Lower leg skin (tissue), 4 donors: Measurements from ENCODE around the gene PRG2. TPM values are rescaled to one million over a fixed set of nuclear protein-coding genes. Genes with fewer than 3 reads are reported as not detected.
A peak's percentile ranks its signal among the peaks of the same experiment; 100 is the strongest.

Experiments
- DNase-seq, 2 donors: peaks; one replicate each; pipeline ENCODE4 v3.0.0-alpha.2; 2019; ENCODE audit warnings: low spot score in 2 of 2
- H3K4me3 ChIP-seq: fragments of 200-600 bp; sonication (generic); 2 replicates; pipeline ENCODE4 v1.5.1; 2017; ENCODE audit warnings: mild to moderate bottlenecking, low read depth; ENCODE audit not compliant: poor library complexity, severe bottlenecking
- POLR2A ChIP-seq, 2 donors: fragments of 450-650 bp; IDR thresholded peaks; one replicate each; pipeline ENCODE4 v1.6.1; 2016 to 2017; ENCODE audit warnings: antibody characterized with exemption in 2 of 2, mild to moderate bottlenecking in 1 of 2, moderate library complexity in 1 of 2
- WGBS, 2 donors: methylation state at CpG; one replicate each; pipeline ENCODE4 v1.1.5; 2018; 5-methylcytosine and 5-hydroxymethylcytosine counted together
- intact Hi-C: fragments of 100-400 bp; cut with DNase I; formaldehyde crosslinking; loops from one replicate; pipeline ENCODE4 v1.15.0; 2023; ENCODE audit warnings: low total_unique reads
- total RNA-seq, 4 donors: library from RNA; depleted of rRNA; stranded (reverse); fragments of >200 nt; gene quantifications; one replicate each; pipeline ENCODE4 v1.1.0, GENCODE V29; 2016
- TF ChIP-seq, protein P1 (sequence below), 3 donors: fragments of 450-650 bp; IDR thresholded peaks; one replicate each; pipeline ENCODE4 v1.5.1; 2016; ENCODE audit warnings: antibody characterized with exemption in 3 of 3, mild to moderate bottlenecking in 3 of 3, moderate library complexity in 2 of 3

Gene PRG2
- 1 to 10 TPM in 1 of 4 donors, under 1 TPM in 1, not detected in 2; 0.84 to 1.7 TPM for total RNA-seq

GRCh38 chr11:57390535-57390934, at the start of gene PRG2:
TSS of gene PRG2 (minus strand) at chr11:57390650. CDS start at chr11:57389944, 706 bp downstream.
- no peak within 1 kb of the TSS for H3K4me3 ChIP-seq
- intact Hi-C loops: no loop called here
- TF ChIP-seq POLR2A (IDR thresholded peaks at IDR 0.05): no peak
- no peak for DNase-seq
- WGBS, 2 donors: 84 to 91% methylated on average over 2 of the region's 2 CpGs

DNA sequence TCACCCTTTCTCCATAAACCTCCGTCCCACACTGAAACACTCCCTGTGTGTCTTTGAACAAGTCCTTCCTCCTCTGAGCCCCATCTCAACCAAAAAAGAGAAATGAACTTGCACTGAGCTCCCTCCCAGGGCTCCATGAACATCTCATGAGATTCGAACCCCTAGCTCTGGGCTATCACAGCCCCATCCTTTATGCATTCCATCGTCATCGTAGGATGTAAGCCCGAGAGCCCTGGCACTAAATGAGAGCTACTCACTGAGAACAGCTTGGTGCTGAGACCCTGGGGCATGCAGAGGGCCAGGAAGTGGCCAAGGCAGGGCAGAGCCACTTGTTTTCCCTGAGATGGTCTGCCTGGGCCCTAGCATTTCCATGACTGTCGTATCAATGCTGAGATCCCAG, 49.3 kb upstream of the PRG2 start:
- intact Hi-C loops: no loop called here
- no peak for DNase-seq
- no peak overlapping the region for H3K4me3 ChIP-seq
- no peak for TF ChIP-seq POLR2A (IDR thresholded peaks at IDR 0.05)
- TF ChIP-seq, protein P1, sequence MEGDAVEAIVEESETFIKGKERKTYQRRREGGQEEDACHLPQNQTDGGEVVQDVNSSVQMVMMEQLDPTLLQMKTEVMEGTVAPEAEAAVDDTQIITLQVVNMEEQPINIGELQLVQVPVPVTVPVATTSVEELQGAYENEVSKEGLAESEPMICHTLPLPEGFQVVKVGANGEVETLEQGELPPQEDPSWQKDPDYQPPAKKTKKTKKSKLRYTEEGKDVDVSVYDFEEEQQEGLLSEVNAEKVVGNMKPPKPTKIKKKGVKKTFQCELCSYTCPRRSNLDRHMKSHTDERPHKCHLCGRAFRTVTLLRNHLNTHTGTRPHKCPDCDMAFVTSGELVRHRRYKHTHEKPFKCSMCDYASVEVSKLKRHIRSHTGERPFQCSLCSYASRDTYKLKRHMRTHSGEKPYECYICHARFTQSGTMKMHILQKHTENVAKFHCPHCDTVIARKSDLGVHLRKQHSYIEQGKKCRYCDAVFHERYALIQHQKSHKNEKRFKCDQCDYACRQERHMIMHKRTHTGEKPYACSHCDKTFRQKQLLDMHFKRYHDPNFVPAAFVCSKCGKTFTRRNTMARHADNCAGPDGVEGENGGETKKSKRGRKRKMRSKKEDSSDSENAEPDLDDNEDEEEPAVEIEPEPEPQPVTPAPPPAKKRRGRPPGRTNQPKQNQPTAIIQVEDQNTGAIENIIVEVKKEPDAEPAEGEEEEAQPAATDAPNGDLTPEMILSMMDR (IDR thresholded peaks at IDR 0.05): no peak
- WGBS, 2 donors: 76 to 87% methylated on average over 6 of the region's 6 CpGs

DNA sequence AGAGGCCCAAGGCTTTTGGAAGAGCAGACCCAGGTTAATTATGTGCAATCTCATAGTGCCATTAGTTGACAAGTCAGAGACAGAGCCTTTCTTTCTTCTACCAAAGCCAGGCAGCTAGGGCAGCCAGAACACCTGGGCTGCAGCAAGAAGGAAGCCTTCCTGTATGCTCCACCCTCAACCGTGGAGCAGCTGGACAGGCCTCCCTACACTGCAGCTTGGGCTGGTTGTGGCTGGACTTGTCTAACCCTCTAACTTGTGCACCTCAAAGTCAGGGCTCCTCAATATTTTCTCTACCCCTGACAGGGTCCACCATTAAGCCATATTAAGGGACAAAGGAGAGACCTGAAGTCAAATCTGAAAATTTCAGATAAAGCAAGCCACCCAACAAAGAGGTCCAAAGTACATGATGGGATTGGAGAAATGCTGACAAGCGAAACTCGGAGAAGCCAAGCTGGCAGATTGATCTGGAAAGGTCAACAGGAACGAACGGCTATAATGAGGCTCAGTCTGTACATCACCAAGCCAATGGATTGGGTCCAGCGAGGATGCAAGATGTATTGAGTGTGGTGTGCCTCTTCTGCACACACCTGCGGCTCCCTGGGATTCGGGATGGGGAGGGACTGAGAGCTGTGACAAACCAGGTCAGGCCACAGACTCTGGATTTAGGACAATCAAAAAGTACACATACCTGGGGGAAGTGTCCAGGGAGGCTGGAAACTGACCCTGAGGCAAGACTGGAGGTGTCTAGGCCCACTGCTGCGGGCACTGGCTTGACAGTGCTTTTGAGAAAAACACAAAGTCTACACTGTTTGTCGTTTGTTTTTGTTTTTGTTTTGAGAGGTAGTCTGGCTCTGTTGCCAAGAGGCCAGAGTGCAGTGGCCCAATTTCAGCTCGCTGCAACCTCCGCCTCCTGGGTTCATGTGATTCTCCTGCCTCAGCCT, 48.2 kb upstream of the PRG2 start:
- 91 to 94% methylated on average over 12 of the region's 12 CpGs for WGBS, 2 donors
- no peak for TF ChIP-seq POLR2A (IDR thresholded peaks at IDR 0.05)
- TF ChIP-seq, protein P1 (IDR thresholded peaks at IDR 0.05): no peak
- H3K4me3 ChIP-seq: no peak overlapping the region
- intact Hi-C loops: no loop called here
- no peak for DNase-seq

DNA sequence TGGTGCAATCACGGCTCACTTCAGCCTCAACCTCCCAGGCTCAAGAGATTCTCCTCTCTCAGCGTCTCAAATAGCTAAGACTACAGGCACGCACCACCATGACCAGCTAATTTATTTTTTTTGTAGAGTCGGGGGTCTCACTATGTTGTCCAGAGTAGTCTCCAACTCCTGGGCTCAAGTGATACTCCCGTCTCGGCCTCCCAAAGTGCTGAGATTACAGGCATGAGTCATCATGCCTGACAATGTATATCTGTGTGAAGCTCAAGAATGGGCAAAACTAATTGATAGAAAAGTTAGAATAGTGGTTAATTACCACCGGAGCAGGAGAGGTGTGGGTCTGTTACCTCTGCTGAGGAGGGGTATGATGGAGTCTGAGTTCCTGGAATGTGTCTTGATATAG, 45.6 kb upstream of the PRG2 start:
- WGBS, 2 donors: 92 to 94% methylated on average over 7 of the region's 7 CpGs
- intact Hi-C loops: no loop called here
- DNase-seq: no peak
- no peak overlapping the region for H3K4me3 ChIP-seq
- TF ChIP-seq, protein P1 (IDR thresholded peaks at IDR 0.05): no peak
- TF ChIP-seq POLR2A (IDR thresholded peaks at IDR 0.05): no peak

DNA sequence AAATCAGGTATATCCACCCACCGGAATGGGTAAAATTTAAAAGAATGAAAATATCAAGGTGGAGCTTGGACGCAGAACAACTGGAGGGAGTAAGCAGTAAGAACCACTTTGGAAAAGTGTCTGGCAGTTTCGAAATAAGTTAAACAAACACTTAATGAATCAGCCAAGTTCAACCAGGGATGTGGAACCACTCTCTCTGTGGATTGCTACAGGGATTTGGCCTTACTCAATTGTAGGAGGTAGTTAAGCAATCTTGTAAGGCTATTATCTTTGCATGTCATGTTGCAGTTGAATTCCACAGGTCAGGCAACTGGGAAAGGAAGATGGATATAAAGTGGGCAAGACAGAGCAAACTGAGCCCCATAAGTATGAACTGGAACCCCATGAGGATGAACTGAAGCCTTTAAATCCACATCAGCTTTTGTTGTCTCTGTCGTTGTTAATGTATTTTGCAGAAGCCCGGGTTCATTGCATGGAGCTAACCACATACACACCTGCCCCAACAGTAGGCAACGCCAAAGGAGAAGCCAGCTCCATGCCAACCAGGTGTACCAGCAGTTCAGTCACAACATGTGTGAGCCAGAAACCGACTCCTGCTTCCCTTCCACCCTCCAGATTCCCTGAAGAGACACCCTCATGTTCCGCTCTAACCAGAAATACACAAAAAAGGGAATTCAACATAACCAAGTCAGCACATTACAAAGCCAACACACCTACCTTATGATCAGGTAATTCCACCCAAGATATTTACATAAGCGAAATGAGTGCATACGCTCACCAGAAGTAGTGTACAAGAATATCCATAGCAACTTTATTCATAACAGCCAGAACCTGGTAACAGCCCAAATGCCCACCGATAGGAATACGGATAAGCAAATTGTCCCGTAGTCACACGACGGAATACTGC, 44.4 kb upstream of the PRG2 start:
- 52 to 59% methylated on average over 15 of the region's 15 CpGs for WGBS, 2 donors
- no peak overlapping the region for H3K4me3 ChIP-seq
- intact Hi-C loops: no loop called here
- TF ChIP-seq, protein P1 (IDR thresholded peaks at IDR 0.05): no peak
- TF ChIP-seq POLR2A (IDR thresholded peaks at IDR 0.05): no peak
- DNase-seq: peak in 1 of 2 donors; percentile 63

DNA sequence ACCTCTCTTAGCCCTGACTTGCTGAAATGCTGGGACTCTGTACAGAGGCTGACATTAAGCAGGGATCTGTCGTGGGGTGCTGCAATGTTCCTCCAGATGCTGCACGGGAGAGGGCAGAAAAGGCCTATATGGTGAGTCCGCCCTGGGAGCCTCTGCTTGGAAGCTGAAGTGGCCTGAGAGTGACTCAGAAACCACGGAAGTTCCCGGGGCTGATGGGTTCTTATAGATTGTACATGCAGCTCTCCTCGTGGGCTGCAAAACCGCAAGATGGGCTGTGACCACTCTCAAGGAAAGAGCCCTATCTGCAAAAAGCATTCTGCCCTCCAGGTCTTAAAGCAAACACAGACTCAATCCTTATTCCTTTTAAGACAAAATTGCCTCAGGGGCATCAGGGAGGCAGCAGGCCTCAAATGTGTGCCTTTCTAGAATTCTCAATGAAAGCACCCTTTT, 42.3 kb upstream of the PRG2 start:
- DNase-seq: peak in 1 of 2 donors; percentile 36
- 75 to 85% methylated on average over 7 of the region's 7 CpGs for WGBS, 2 donors
- intact Hi-C loops: no loop called here
- H3K4me3 ChIP-seq: no peak overlapping the region
- TF ChIP-seq, protein P1 (IDR thresholded peaks at IDR 0.05): no peak
- TF ChIP-seq POLR2A (IDR thresholded peaks at IDR 0.05): no peak
